ES-I3 (cell line): ENCODE results near the gene ZNF423.

Source experiments
- H3K36me3 ChIP-seq: 2 replicates; pipeline ENCODE4 v1.6.1; 2013; ENCODE audit warnings: mild to moderate bottlenecking, low read length, control low read depth, moderate library complexity; ENCODE audit not compliant: insufficient read depth
- H3K4me1 ChIP-seq: 2 replicates; pipeline ENCODE4 v1.6.1; 2013; ENCODE audit warnings: mild to moderate bottlenecking, control low read depth, low read length; ENCODE audit not compliant: insufficient read depth
- H3K9ac ChIP-seq: 2 replicates; pipeline ENCODE4 v1.6.1; 2013; ENCODE audit warnings: low read depth, mild to moderate bottlenecking, low read length, moderate library complexity
- H3K9me3 ChIP-seq: 2 replicates; pipeline ENCODE4 v1.6.1; 2013; ENCODE audit warnings: mild to moderate bottlenecking, low read length, moderate library complexity; ENCODE audit not compliant: control insufficient read depth, insufficient read depth

ZNF423 gene

DNA sequence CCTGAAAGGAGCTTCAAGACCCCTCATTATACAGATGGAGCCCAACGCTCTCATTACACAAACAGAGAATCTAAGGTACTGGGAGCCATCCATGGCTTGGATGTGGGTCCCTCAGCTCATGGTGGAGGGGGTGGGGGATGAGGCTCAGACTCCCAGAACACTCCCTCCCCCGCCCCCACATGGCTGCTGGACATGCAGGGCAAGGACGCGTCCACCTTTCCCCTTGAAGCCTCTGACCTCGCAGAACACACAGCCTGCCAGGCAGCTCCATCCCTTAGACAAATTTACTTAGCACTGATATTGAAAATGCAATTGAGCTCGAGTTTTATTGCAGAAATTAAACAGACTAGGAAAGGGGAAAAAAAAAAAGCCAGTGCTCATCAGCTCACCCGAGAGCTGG is 203.9 kb downstream of the ZNF423 start:
- no peaks in the 10 kb centered on the region for H3K36me3 ChIP-seq
- H3K9ac ChIP-seq: no peak overlapping the region

DNA sequence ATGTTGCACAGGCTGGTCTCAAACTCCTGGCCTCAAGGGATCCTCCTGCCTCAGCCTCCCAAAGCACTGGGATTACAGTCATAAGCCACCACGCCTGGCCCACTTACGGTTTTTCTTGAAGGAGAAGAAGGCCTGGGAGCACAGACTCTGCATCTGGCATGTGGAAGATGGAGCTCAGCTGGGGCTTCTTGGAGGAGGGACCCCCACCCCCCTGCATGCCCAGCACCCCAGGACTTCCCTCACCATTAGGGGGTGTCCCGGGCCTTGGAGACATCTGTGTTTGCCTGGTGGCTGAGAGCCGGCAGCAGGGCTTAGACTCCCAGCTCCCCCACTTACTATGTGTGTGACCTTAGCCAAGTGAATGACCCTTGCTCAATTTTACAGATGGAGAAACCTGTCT is 204.7 kb downstream of the ZNF423 start:
- Histone ChIP-seq H3K4me1 (peaks cover 8% of the 10 kb centered on the region; the same call in 1 of the 2 replicates), H3K9ac (no peak overlapping the region), H3K36me3 (0 out of 2 replicates have a peak, but pooled peaks cover under 1% of the 10 kb centered on the region), H3K9me3 (peaks cover 16% of the 10 kb centered on the region)

More for the DNA sequence above, 203.9 kb downstream of the ZNF423 start:
- peaks cover 15% of the 10 kb centered on the region for H3K9me3 ChIP-seq
- H3K4me1 ChIP-seq: peaks cover 8% of the 10 kb centered on the region; the same call in 1 of the 2 replicates

DNA sequence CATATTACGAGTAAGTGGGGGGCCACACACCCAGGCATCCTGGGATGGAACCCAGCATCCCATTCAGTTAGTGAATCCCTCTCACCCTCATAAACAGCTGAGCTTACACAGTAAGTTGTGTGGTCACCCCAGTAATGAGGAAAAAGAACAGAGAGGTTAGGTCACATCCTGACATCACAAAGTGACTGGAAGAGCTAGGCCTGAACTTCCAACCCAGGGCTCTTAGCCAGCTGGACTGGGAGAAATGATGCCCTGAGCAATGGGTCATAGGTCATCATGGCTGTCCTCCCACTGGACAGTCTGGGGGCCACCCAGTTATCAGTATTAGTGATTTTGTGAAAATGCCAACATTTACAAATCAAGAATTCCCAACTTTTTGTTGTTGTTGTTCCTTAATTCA is 205.3 kb downstream of the ZNF423 start:
- peaks cover 21% of the 10 kb centered on the region for H3K9me3 ChIP-seq
- no peak overlapping the region for H3K9ac ChIP-seq
- H3K36me3 ChIP-seq: peaks cover 4% of the 10 kb centered on the region; the same call in 1 of the 2 replicates
- peaks cover 8% of the 10 kb centered on the region; the same call in 1 of the 2 replicates for H3K4me1 ChIP-seq

DNA sequence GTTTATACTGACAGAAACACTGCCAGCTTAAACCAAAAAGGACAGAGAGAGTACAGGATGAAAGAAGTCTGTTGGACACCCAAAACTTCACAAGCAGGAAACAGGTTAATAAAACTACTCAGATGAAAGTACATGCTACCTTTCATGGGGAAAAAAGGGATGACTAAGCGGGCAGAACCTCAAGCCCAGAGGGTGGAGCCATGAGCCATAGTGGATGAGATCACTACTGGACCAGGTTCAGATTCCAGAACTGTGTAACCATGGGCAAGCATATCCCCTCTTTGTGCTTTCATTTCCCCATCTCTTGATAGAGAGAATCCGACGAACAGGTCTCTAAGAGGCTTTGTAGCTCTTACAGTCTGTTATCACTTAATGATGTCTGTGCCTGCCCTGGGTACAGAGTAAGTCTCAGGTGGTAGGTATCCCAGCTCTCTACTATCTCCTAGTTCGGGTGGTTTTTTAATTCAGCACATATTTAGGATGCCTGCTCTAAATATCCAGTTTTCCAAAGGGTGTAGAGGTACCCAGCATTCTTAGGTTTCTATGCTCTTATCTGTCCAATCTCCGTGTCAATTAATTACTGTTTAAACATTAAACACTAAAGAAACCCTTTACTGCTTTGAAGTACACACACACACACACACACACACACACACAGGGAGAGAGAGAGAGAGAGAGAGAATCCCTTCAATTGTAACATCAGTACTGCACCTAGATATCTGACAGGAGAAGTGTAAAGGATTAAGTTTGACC is 206.7 kb downstream of the ZNF423 start:
- Histone ChIP-seq H3K36me3 (peaks cover 7% of the 10 kb centered on the region; the same call in 1 of the 2 replicates), H3K9me3 (peaks cover 21% of the 10 kb centered on the region), H3K4me1 (peaks cover 8% of the 10 kb centered on the region; the same call in 1 of the 2 replicates), H3K9ac (no peak overlapping the region)

DNA sequence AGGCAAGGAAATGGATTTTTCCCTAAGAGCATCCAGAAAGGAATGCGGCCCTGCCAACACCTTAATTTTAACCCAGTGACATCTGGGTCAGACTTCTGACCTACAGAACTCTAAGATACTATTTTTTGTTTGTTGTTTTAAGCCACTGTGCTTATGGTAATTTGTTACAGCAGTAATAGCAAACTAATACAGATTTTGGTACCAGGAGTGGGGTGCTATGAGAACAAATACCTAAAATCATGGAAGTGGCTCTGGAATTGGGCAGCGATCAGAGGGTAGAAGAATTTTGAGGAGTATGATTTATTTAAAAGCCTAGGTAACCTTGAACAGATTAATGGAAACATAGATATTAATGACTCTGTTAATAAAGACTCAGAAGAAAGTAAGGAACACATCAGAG is 208.2 kb downstream of the ZNF423 start:
- Histone ChIP-seq H3K9ac (no peak overlapping the region), H3K4me1 (peaks cover 17% of the 10 kb centered on the region; the same call in 1 of the 2 replicates), H3K9me3 (peaks cover 21% of the 10 kb centered on the region), H3K36me3 (peaks cover 7% of the 10 kb centered on the region; the same call in 1 of the 2 replicates)

DNA sequence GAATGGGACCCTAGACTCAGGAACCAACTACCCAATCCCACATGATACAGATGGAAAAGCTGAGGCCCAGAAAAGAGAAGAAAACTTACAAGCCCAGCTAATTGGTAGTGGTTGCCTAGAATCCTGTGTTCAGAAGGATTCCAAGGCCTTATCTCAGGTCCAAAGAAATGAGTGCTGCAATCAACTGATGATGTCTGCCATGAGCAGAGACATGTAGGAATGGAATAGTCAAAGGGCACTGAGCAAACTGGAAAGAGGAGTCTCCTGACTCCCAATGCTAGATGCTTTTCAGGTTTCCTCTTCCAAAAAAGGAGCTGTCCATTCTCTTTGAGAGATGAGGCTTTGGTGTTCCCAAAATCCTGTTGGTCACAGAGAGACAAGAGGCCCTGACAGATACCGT is 210.6 kb downstream of the ZNF423 start:
- Histone ChIP-seq H3K4me1 (peaks cover 24% of the 10 kb centered on the region), H3K9me3 (peaks cover 21% of the 10 kb centered on the region), H3K36me3 (peaks cover 7% of the 10 kb centered on the region; the same call in 1 of the 2 replicates), H3K9ac (no peak overlapping the region)

DNA sequence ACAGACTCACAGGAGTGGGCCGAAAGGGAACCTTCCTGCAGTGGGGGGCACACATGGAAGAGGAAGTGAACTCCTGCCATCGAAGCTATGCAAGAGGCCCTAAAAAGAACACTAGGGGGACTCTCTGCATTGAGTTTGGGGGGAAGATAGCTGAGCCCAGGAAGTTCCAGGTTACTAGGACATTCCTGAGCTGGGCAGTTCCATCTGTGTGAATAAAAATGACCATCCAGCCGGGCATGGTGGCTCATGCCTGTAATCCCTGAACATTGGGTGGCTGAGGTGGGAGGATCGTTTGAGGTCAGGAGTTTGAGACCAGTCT is 211.8 kb downstream of the ZNF423 start:
- H3K9me3 ChIP-seq: peaks cover 19% of the 10 kb centered on the region
- H3K36me3 ChIP-seq: peaks cover 7% of the 10 kb centered on the region; the same call in 1 of the 2 replicates
- no peak overlapping the region for H3K9ac ChIP-seq
- peaks cover 34% of the 10 kb centered on the region for H3K4me1 ChIP-seq

DNA sequence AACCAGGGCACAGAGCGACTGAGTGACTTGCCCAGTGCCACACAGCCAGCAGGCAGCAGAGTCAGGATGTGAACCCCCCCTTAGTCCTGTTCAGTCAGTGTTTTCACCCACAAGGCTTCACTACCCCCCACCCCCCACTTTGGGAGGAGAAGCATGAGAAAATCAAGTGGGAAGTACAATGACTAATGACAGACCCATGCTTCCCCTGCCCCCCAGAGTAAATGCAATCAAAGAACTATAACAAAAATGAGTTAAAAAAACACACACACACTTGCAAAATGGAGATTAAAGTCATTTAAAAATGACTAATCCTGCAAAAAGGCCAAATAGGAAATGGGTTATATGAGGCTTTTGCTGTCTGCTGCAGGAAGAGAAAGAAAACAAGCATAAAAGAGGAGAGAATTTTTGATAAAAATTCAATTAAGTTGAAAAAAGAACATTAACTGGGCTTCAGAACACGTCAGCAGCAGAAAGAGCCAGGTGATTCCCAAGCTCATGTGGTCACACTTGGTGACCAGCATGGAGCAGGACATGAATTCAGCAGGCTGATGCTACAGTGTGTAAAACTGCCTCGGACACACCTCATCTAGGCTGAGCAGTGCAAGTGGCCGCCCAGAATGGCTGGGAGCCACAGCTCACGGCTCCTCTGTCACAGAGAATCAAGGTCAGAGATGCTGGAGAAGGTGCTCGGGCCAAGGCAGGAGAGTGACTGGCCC is 212.3 kb downstream of the ZNF423 start:
- H3K36me3 ChIP-seq: peaks cover 7% of the 10 kb centered on the region; the same call in 1 of the 2 replicates
- peaks cover 16% of the 10 kb centered on the region for H3K9me3 ChIP-seq
- no peak overlapping the region for H3K9ac ChIP-seq
- H3K4me1 ChIP-seq: peaks cover 35% of the 10 kb centered on the region

DNA sequence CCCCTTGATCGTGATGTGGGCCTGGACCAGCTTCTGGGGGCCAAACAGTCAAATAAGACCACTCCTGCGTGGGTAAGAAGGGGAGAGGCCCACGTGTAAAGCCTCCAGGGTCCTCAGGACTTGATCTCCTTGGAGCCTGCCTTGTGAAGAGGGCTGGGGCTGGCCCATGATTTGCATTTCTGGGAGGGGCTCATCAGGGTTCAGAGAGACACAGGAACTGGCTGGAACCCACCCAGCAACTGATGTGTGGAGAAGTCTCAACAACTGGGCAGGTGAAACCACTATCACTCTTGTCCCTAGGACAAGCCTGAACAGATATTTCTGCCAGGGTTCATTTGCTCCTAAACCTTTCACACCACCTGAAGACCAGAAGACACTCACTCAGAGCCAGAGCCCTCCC is 214.7 kb downstream of the ZNF423 start:
- Histone ChIP-seq H3K4me1 (peaks cover 35% of the 10 kb centered on the region), H3K9ac (no peak overlapping the region), H3K9me3 (peaks cover 6% of the 10 kb centered on the region; the same call in 1 of the 2 replicates)

DNA sequence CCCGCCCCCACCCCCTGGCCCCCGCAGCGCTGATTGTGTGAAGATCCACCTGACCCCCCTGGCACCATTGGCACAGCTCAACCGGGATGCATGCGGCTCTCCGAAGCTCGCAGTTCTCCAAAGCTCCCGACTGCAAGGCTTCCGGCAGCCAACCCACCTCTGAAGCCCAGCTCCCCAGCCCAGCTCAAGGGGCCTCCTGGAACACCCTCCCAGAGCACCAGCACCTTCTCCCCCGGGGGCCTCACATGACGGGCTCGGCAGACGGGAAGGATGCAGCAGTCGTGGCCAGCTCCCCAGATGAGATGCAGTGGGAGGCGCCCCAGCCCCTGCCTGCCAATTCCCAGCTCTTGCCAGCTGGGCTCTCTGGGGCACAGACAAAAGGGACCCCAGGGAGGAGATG is 215.3 kb downstream of the ZNF423 start:
- Histone ChIP-seq H3K4me1 (peaks cover 35% of the 10 kb centered on the region), H3K36me3 (peaks cover 3% of the 10 kb centered on the region; the same call in 1 of the 2 replicates), H3K9me3 (no peaks in the 10 kb centered on the region), H3K9ac (no peak overlapping the region)

More for the DNA sequence above, 214.7 kb downstream of the ZNF423 start:
- H3K36me3 ChIP-seq: peaks cover 7% of the 10 kb centered on the region; the same call in 1 of the 2 replicates

DNA sequence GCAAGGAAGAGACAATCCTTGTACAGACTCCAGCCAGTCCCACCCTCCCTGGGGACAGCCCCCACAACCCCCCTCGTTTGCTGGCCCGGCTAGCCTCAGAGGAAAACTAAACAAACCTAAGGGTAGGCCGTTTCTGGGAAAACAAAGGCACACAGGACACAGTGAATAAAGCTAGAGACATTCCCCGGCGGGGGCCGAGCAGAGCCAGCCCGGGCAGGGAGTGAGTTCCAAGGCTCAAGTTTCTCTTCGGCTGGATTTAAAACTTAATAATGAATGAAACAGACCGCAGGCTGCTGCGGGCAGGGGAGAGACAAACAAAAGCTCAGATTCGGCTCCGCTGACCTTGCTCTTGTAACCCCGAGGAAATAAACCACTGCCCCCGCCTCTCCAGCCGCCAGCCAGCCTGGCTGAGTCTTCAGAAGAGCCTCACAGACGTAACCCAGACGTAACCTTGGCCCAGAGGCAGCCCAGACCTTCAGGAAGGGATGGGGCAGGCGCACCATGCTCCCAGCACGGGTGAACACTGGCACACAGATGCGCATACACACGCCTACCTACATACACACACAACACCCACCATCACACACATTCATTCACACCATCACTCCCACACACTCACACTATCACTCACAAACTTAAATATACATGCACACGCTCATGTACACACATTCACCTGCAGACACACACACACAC is 216.0 kb downstream of the ZNF423 start:
- Histone ChIP-seq H3K36me3 (no peaks in the 10 kb centered on the region), H3K4me1 (peaks cover 35% of the 10 kb centered on the region), H3K9me3 (no peaks in the 10 kb centered on the region), H3K9ac (no peak overlapping the region)

DNA sequence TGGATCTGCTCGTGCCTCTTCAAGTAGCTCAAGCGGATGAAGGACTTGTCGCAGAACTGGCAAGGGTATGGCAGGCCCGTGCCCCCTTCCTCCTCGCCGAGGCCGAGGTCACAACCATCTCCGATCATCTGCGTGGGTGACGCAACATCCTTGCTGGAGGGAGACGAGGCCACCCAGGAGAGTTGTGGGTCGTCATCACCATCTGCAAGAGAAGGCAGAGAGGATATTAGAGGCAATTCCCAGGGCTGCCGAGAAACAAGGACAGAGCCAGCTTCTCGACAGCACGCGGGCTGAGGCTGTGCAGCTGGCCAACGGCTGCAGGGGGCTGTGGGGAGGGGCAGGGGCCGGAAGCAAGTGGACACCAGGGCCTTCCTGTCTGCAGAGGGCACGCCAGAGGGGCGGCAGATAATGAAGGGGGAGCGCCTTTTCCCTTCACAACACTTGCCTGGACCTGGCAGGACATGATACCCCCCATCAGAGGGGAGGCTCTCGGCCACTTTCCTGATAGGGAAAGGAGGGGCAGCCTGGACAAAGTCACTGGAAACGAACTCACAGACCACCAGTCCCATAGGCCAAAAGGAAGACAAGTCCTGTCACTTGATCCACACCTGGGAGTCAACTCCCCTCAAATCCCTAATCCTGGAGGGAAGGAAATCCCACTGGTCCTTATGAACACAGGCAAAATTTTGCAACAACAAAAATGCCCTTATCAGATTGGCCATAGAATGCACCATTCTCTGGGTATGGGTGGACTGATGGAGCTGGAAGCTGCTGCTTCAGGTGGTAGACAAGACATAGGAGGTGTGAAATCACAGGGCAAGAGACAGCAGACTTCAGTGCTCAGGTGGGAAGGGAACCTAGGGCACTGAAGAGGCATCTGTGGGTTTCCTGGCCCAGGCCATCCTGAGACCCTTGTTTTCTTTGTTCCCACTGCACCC is 217.0 kb downstream of the ZNF423 start:
- H3K9ac ChIP-seq: no peak overlapping the region
- H3K36me3 ChIP-seq: no peaks in the 10 kb centered on the region
- H3K4me1 ChIP-seq: peaks cover 34% of the 10 kb centered on the region
- H3K9me3 ChIP-seq: no peaks in the 10 kb centered on the region

DNA sequence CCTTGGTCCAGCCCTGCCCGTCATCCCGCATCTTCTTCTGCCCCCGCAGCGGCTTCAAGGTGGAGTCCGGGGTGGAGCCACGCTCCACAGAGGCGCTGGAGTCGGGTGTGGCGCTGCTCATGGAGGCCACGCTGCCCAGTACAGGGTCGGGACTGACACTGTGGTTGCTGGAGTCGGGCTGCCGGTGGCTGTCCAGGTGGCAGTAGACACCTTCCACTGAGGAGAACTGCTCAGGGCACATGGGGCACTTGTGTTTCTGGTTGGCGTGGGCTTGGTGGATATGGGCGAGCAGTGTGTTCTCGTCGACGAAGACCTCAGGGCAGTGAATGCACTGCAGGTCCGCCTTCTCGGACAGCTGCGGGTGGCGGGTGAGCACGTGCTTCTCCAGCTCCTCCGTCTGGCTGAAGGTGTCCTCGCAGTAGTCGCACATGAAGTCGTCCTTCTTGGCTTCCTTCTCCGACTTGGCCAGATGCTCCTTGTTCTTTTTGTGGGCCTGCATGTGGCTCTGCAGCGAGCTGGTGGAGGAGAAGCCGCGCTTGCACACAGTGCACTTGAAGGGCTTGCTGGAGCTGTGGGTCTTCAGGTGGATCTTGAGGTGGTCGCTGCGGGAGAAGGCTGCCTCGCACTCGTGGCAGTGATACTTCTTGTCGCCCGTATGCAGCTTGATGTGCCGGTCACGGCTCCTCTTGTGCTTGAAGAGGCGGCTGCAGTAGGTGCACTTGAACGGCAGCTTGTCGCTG is 217.8 kb downstream of the ZNF423 start:
- H3K9ac ChIP-seq: no peak overlapping the region
- H3K9me3 ChIP-seq: no peaks in the 10 kb centered on the region
- peaks cover 25% of the 10 kb centered on the region for H3K4me1 ChIP-seq
- H3K36me3 ChIP-seq: no peaks in the 10 kb centered on the region
